Esophagus squamous epithelium (tissue), 5 donors: Measurements from ENCODE around the gene SMARCA1. TPM values are rescaled to one million over a fixed set of nuclear protein-coding genes. Genes with fewer than 3 reads are reported as not detected.
"Not testable (repeated sequence)": the region's sequence is repeated elsewhere in the genome, so short reads cannot be mapped to it uniquely, and the experiment has no call there.

ENCODE experiments used
- DNase-seq: peaks from one replicate; lab custom pipeline; 2025; lab: John Stamatoyannopoulos, UW
- H3K27ac ChIP-seq, 4 donors: fragments of 200-600 bp; sonication (generic); one replicate each; pipeline ENCODE4 v1.5.1; 2016 to 2019; ENCODE audit warnings: mild to moderate bottlenecking in 1 of 4
- H3K27me3 ChIP-seq, 4 donors: fragments of 200-600 bp; sonication (generic); 1 replicate in 3 of 4; 2 replicates in 1 of 4; pipeline versions ENCODE4 v1.5.1 to v1.6.0; 2017 to 2021; ENCODE audit warnings: antibody characterized with exemption in 1 of 4
- H3K36me3 ChIP-seq, 3 donors: fragments of 200-600 bp; sonication (generic); one replicate each; pipeline ENCODE4 v1.5.1; 2016 to 2019
- H3K4me1 ChIP-seq, 3 donors: fragments of 200-600 bp; sonication (generic); one replicate each; pipeline ENCODE4 v1.5.1; 2017 to 2019
- H3K4me3 ChIP-seq, 4 donors: fragments of 200-600 bp; sonication (generic); 1 replicate in 3 of 4; 2 replicates in 1 of 4; pipeline ENCODE4 v1.5.1; 2016 to 2019; ENCODE audit warnings: mild to moderate bottlenecking in 2 of 4, moderate library complexity in 1 of 4
- H3K9me3 ChIP-seq, 3 donors: fragments of 200-600 bp; sonication (generic); one replicate each; pipeline ENCODE4 v1.5.1; 2016 to 2019
- POLR2A ChIP-seq, 4 donors: fragments of 450-650 bp; IDR thresholded peaks; one replicate each; pipeline ENCODE4 v1.6.1; 2017; ENCODE audit warnings: antibody characterized with exemption in 4 of 4, mild to moderate bottlenecking in 4 of 4, moderate library complexity in 3 of 4
- WGBS, 2 donors: methylation state at CpG; one replicate each; pipeline ENCODE4 v1.1.5; 2018; 5-methylcytosine and 5-hydroxymethylcytosine counted together
- intact Hi-C: fragments of 100-400 bp; cut with DNase I; formaldehyde crosslinking; loops from one replicate; pipeline ENCODE4 v1.15.0; 2022
- total RNA-seq, 4 donors: library from RNA; depleted of rRNA; stranded (reverse); fragments of >200 nt; gene quantifications; one replicate each; pipeline ENCODE4 v1.1.0, GENCODE V29; 2016
- TF ChIP-seq, protein P1 (sequence below), 6 experiments: fragments of 450-650 bp in 4 of 6; fragments of 200-600 bp in 2 of 6; sonication (generic) in 2 of 6; IDR thresholded peaks; one replicate each; pipeline ENCODE4 v1.5.1; 2016 to 2019; ENCODE audit warnings: antibody characterized with exemption in 6 of 6, mild to moderate bottlenecking in 4 of 6, moderate library complexity in 4 of 6
- donor health status: DM: yes; HTN: yes; CAD: no.

The SMARCA1 gene
- total RNA-seq, 4 donors from 2014 or later = 4.5 to 18.8 (median 11.5) TPM

DNA sequence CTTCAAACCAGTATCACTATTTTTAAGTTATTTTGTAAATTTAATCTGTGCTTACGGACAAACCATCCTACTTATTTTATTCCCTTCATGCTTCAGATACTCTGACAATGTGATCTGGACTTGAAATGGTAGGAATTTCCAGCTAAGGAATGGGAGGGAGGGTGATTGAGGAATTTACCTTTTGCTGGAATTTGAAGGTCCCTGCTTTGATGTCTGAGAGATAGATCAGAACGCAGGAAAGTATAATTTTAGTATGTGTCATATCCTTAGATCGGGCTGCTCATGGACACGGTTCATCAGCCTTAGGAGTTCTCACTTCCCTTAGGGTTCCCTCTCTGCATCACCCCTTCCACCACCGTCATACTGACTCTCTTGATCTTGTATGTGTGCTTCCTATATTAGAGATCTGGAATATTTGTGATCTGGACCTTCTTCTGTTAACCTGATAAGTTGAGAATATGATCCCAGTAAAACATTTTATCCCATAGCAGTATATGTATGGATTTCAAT, 33.6 kb upstream of the SMARCA1 start:
- Histone ChIP-seq H3K4me1 (no peaks in the 10 kb centered on the region), H3K36me3 (peaks cover 0 to 55% (median 3%) of the 10 kb centered on the region in 3 donors), H3K4me3 (no peak overlapping the region), H3K27ac (no peak overlapping the region), H3K27me3 (no peaks in the 10 kb centered on the region), H3K9me3 (no peaks in the 10 kb centered on the region)
- intact Hi-C loops = no loop called here
- DNase-seq = no peak
- TF ChIP-seq, protein P1, sequence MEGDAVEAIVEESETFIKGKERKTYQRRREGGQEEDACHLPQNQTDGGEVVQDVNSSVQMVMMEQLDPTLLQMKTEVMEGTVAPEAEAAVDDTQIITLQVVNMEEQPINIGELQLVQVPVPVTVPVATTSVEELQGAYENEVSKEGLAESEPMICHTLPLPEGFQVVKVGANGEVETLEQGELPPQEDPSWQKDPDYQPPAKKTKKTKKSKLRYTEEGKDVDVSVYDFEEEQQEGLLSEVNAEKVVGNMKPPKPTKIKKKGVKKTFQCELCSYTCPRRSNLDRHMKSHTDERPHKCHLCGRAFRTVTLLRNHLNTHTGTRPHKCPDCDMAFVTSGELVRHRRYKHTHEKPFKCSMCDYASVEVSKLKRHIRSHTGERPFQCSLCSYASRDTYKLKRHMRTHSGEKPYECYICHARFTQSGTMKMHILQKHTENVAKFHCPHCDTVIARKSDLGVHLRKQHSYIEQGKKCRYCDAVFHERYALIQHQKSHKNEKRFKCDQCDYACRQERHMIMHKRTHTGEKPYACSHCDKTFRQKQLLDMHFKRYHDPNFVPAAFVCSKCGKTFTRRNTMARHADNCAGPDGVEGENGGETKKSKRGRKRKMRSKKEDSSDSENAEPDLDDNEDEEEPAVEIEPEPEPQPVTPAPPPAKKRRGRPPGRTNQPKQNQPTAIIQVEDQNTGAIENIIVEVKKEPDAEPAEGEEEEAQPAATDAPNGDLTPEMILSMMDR (IDR thresholded peaks at IDR 0.05) = no peak
- no peak for TF ChIP-seq POLR2A (IDR thresholded peaks at IDR 0.05)
- 71 to 90% methylated on average over 5 of the region's 5 CpGs for WGBS, 2 donors

DNA sequence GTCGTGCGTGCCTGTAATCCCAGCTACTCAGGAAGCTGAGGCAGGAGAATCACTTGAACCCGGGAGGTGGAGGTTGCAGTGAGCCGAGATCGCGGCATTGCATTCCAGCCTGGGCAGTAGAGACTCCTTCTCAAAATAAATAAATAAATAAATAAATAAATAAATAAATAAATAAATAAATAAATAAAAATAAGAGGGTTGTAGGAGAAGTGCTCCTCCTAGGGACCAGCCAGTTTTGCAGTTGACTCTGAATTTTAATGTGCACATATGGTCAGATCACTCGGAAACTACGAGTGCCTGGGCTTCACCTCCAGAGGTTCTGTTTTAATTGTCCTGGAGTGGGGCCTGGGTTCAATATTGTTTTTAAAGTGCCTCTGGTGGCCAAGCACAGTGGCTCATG, 31.5 kb upstream of the SMARCA1 start:
- peaks cover 0 to 34% (median 3%) of the 10 kb centered on the region in 3 donors for H3K36me3 ChIP-seq
- H3K27me3 ChIP-seq, H3K4me1 ChIP-seq, H3K4me3 ChIP-seq, H3K9me3 ChIP-seq, H3K27ac ChIP-seq, intact Hi-C loops, DNase-seq: not testable (repeated sequence)
- WGBS, 2 donors = 91 to 94% methylated on average over 8 of the region's 8 CpGs

DNA sequence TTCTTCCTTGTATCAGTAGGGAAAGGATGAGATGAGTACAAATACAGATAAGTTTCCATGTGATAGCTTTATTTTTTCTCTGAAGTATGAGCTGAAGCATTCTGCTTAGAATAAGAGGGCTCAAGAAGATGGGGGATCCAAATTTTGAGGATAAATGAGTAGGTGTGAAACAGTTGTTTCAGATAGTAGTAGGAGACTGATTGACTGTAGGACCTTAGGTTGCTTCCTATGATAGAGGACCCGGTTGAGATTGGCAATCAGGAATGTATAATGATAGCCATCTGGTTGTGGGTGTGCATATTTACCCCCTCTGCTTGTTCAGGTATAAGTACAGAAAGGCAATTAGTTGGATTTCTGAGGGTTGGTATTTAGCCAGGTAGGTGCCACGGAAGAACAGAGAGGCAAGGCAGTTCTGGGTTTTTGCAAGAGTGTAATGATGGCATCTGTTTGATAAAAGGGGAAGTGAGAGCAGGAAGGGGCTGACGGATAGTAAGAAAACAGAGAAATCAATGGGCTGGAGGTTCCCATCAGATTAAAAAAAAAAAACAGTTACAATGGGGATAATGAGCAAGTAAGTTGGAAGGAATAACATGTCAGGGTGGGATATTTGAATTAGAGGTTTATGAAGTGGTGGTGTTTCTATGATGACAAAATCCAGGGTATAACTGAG, 30.5 kb upstream of the SMARCA1 start:
- H3K9me3 ChIP-seq = no peaks in the 10 kb centered on the region

DNA sequence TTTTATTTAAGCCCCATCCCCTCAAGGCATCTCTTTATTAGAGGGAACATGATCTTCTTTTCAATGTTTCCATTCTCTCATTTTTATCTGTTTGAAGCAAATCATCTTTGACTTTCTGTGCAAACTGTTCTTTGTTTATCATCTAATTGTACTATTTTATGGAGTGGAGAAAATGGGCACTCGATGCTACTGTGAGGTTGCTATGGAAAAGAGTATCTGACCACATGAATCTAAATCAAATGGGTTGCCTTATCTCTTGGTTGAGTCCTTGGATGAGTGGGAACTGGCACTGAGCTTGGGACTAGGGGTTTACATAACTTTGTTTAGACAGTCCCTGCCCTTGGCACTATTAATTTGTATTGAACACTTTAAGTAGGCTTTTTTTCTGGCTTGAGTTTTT, 25.8 kb upstream of the SMARCA1 start:
- no peak for DNase-seq
- intact Hi-C loops = no loop called here
- H3K9me3 ChIP-seq = no peaks in the 10 kb centered on the region
- H3K36me3 ChIP-seq = peaks cover 0 to 13% (median 0%) of the 10 kb centered on the region in 3 donors
- no peaks in the 10 kb centered on the region for H3K4me1 ChIP-seq
- H3K4me3 ChIP-seq = no peak overlapping the region
- H3K27me3 ChIP-seq = no peaks in the 10 kb centered on the region
- 33 to 62% methylated on average over 1 of the region's 1 CpG for WGBS, 2 donors
- TF ChIP-seq, protein P1 (IDR thresholded peaks at IDR 0.05) = no peak
- TF ChIP-seq POLR2A (IDR thresholded peaks at IDR 0.05) = no peak
- H3K27ac ChIP-seq = no peak overlapping the region

More for the DNA sequence above, 30.5 kb upstream of the SMARCA1 start:
- intact Hi-C loops = no loop called here
- 55 to 80% methylated on average over 3 of the region's 3 CpGs for WGBS, 2 donors
- no peak for TF ChIP-seq POLR2A (IDR thresholded peaks at IDR 0.05)
- TF ChIP-seq, protein P1 (IDR thresholded peaks at IDR 0.05) = no peak
- Histone ChIP-seq H3K4me1 (no peaks in the 10 kb centered on the region), H3K4me3 (no peak overlapping the region), H3K27me3 (no peaks in the 10 kb centered on the region), H3K27ac (no peak overlapping the region), H3K36me3 (peaks cover 0 to 29% (median 0%) of the 10 kb centered on the region in 3 donors)
- DNase-seq = no peak

DNA sequence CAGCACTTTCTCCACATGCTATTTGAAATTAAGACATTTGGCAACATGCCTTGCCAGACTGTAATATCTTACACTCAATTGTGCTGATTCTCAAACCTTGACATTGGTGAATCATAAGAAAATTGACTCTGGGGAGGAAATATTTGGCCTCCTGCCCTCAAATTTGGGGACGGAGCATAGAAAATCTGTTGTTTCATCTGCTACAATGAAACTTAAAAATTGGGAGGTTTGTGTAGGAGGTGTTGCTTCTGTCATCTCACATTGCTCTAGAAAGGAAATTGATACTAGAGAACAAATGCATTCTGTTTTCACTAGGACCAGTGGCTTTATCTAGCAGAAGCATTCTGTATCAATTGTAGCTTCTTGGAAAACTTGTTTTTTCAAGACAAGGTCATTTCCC, 22.1 kb upstream of the SMARCA1 start:
- intact Hi-C loops = no loop called here
- Histone ChIP-seq H3K4me3 (no peak overlapping the region), H3K4me1 (peaks cover 0 to 9% (median 0%) of the 10 kb centered on the region in 3 donors), H3K36me3 (peaks cover 0 to 12% (median 0%) of the 10 kb centered on the region in 3 donors), H3K27ac (no peak overlapping the region), H3K9me3 (no peaks in the 10 kb centered on the region), H3K27me3 (no peaks in the 10 kb centered on the region)
- WGBS, 2 donors = 36 to 73% methylated on average over 1 of the region's 1 CpG
- DNase-seq = no peak
- TF ChIP-seq, protein P1 (IDR thresholded peaks at IDR 0.05) = no peak
- TF ChIP-seq POLR2A (IDR thresholded peaks at IDR 0.05) = no peak
